ENCODE results near the gene PSIP1. TPM values are rescaled to one million over a fixed set of nuclear protein-coding genes. Genes with fewer than 3 reads are reported as not detected.
"Not testable (repeated sequence)": the region's sequence is repeated elsewhere in the genome, so short reads cannot be mapped to it uniquely, and the experiment has no call there.

PSIP1 gene
- total RNA-seq, 1 donor from 2014 or later: 10.5 TPM

DNA sequence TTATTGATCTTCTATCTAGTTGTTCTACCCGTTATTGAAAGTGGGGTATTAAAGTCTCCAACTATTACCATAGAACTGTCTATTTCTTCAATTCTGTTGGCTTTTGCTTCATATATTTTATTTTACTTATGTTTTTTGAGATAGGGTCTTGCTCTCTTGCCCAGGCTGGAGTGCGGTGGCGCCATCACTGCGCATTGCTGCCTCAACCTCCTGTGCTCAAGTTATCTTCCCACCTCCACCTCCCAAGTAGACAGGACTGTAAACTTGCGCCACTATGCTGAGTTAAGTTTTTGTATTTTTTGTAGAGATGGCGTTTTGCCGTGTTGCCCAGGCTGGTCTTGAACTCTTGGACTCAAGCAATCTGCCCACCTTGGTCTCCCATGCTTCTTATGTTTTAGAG is 71.9 kb downstream of the PSIP1 start:
- H3K27me3 ChIP-seq (ENCODE audit: control insufficient read depth, insufficient read depth, low read length): no peaks in the 10 kb centered on the region
- no peak for DNase-seq (ENCODE audit: low read depth)
- TF ChIP-seq, protein P1, sequence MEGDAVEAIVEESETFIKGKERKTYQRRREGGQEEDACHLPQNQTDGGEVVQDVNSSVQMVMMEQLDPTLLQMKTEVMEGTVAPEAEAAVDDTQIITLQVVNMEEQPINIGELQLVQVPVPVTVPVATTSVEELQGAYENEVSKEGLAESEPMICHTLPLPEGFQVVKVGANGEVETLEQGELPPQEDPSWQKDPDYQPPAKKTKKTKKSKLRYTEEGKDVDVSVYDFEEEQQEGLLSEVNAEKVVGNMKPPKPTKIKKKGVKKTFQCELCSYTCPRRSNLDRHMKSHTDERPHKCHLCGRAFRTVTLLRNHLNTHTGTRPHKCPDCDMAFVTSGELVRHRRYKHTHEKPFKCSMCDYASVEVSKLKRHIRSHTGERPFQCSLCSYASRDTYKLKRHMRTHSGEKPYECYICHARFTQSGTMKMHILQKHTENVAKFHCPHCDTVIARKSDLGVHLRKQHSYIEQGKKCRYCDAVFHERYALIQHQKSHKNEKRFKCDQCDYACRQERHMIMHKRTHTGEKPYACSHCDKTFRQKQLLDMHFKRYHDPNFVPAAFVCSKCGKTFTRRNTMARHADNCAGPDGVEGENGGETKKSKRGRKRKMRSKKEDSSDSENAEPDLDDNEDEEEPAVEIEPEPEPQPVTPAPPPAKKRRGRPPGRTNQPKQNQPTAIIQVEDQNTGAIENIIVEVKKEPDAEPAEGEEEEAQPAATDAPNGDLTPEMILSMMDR (IDR thresholded peaks at IDR 0.05; ENCODE audit: insufficient read depth, low read length, severe bottlenecking): no peak
- no peak overlapping the region for H3K4me3 ChIP-seq (ENCODE audit: low read depth, low read length)
- no peaks in the 10 kb centered on the region for H3K36me3 ChIP-seq (ENCODE audit: control insufficient read depth, insufficient read depth, low read length)
- no peak for FAIRE-seq

DNA sequence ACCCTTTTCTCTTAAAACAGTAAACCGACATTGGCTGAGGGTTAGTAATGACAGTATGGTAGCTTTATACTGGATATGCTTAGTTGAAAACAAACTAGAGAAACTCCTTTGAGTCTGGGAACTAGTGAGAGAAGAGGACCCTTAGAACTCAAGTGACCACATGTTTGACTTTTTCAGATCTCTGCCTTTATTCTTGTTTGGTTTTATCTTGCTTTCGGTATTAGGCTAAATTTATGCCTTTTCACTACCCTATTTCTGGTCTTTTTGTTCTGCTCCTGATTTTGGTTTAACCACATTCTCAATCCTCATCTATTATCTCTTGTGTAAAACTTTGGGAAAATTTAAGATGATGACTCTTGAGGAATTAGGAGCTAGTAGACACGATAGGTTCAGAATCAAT is 77.1 kb downstream of the PSIP1 start:
- no peak for DNase-seq (ENCODE audit: low read depth)
- peaks cover 2% of the 10 kb centered on the region for H3K36me3 ChIP-seq (ENCODE audit: control insufficient read depth, insufficient read depth, low read length)
- no peak overlapping the region for H3K4me3 ChIP-seq (ENCODE audit: low read depth, low read length)
- TF ChIP-seq, protein P1 (IDR thresholded peaks at IDR 0.05; ENCODE audit: insufficient read depth, low read length, severe bottlenecking): no peak
- H3K27me3 ChIP-seq (ENCODE audit: control insufficient read depth, insufficient read depth, low read length): no peaks in the 10 kb centered on the region
- no peak for FAIRE-seq

DNA sequence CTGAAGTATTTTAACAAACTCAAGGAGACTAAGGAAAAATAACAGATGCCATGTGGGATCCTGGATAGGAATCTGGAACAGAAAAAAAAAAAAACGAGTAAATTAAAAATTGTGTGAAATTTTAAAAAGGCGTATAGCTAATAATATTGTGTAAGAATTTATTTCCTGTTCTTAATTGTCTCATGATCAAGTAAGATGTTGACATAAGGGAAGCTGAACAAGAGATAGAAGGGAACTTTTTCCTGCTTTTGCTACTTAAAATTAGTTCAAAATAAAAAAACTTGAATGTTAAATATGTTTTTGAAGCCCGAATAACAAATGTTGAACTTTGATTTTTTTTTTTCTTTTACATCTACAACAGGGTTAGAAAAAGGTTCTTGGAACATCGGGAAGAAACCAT is 77.6 kb downstream of the PSIP1 start:
- H3K4me3 ChIP-seq (ENCODE audit: low read depth, low read length): no peak overlapping the region
- no peak for DNase-seq (ENCODE audit: low read depth)
- H3K36me3 ChIP-seq (ENCODE audit: control insufficient read depth, insufficient read depth, low read length): peaks cover 2% of the 10 kb centered on the region
- no peak for FAIRE-seq
- TF ChIP-seq, protein P1 (IDR thresholded peaks at IDR 0.05; ENCODE audit: insufficient read depth, low read length, severe bottlenecking): no peak
- H3K27me3 ChIP-seq (ENCODE audit: control insufficient read depth, insufficient read depth, low read length): no peaks in the 10 kb centered on the region

DNA sequence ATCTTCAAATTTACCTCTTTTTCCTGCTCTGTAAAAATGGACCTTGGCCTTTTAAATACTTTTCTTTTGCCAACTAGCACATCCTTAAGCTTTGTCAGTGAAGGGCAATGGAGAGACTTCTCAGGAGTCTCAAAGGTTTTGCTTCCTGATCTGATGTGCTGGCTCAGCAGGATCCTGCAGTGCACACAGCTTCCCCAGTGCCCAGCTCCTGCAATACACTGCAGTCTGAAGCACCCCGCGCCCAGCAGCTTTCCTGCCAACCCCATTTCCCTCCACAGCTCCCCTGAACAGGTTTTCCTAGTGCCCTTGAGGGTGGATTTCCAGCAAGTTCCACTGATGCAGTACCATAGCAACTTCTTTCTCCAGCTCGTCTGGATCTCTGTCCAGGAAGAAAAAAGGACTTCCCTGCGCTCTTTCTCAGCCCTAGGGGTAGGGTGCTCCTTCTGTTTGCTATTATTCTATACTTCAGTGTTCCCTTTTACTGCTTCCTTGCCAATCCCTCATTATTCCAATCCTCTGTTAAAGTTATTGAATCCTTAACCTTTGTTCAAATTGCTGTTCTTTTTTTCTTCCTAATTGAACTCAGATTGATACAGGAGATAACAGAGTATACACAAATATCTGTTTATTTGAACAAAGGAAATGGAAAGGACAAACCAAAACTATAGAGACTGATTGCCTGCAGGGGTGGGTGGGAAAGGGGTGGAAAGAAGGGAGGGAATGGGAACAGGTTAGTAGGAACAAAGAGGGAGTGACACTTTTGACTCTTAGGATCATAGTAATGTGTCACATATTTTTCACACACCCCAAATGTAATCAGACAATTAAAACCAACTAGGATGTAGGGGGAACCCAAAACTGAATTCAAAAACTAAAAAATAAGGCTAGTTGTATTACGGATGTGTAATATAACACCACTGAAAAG is 79.6 kb downstream of the PSIP1 start:
- DNase-seq (ENCODE audit: low read depth) (no peak), FAIRE-seq (no peak)
- Histone ChIP-seq H3K36me3 (ENCODE audit: control insufficient read depth, insufficient read depth, low read length) (peaks cover 2% of the 10 kb centered on the region), H3K27me3 (ENCODE audit: control insufficient read depth, insufficient read depth, low read length) (no peaks in the 10 kb centered on the region), H3K4me3 (ENCODE audit: low read depth, low read length) (no peak overlapping the region)
- TF ChIP-seq, protein P1 (IDR thresholded peaks at IDR 0.05; ENCODE audit: insufficient read depth, low read length, severe bottlenecking): no peak

DNA sequence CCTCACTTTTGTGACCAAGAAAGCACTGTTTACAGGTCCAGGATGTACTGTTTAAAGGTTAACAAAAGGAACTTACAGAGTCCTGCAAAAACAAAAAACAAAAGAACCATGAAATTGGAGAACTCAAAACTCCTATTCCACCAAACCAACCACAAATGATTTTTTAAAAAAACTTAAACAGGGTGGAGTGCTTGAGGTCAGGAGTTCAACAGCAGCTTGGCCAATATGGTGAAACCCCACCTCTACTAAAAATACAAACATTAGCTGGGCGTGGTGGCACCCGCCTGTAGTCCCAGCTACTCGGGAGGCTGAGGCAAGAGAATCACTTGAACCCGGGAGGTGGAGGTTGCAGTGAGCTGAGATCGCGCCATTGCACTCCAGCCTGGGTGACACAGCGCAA is 83.1 kb downstream of the PSIP1 start:
- not testable (repeated sequence) for H3K27me3 ChIP-seq (ENCODE audit: control insufficient read depth, insufficient read depth, low read length); DNase-seq (ENCODE audit: low read depth); H3K4me3 ChIP-seq (ENCODE audit: low read depth, low read length); H3K36me3 ChIP-seq (ENCODE audit: control insufficient read depth, insufficient read depth, low read length); FAIRE-seq

DNA sequence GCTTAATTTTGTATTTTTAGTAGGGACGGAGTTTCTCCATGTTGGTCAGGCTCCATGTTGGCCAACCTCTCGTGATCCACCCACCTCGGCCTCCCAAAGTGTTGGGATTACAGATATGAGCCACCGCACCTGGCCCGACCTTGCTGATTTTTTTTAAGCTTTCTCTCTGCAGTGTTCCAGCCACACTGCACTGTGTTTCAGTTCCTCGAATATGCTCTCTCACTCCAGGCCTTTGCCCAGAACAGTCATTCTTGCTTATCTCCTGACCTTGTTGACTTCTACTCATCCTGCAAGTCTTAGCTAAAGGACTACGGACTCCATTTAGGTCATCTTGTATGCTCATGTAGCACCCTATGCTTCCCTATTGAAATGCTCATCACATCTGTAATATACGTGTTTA is 84.8 kb downstream of the PSIP1 start:
- Histone ChIP-seq H3K27me3 (ENCODE audit: control insufficient read depth, insufficient read depth, low read length) (no peaks in the 10 kb centered on the region), H3K4me3 (ENCODE audit: low read depth, low read length) (no peak overlapping the region), H3K36me3 (ENCODE audit: control insufficient read depth, insufficient read depth, low read length) (peaks cover 3% of the 10 kb centered on the region)
- TF ChIP-seq, protein P1 (IDR thresholded peaks at IDR 0.05; ENCODE audit: insufficient read depth, low read length, severe bottlenecking): no peak
- no peak for FAIRE-seq
- no peak for DNase-seq (ENCODE audit: low read depth)
